ENCODE data around the gene MSL1.
A peak's percentile ranks its signal among the peaks of the same experiment; 100 is the strongest.

MSL1 gene, protein sequence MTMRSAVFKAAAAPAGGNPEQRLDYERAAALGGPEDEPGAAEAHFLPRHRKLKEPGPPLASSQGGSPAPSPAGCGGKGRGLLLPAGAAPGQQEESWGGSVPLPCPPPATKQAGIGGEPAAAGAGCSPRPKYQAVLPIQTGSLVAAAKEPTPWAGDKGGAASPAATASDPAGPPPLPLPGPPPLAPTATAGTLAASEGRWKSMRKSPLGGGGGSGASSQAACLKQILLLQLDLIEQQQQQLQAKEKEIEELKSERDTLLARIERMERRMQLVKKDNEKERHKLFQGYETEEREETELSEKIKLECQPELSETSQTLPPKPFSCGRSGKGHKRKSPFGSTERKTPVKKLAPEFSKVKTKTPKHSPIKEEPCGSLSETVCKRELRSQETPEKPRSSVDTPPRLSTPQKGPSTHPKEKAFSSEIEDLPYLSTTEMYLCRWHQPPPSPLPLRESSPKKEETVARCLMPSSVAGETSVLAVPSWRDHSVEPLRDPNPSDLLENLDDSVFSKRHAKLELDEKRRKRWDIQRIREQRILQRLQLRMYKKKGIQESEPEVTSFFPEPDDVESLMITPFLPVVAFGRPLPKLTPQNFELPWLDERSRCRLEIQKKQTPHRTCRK

DNA sequence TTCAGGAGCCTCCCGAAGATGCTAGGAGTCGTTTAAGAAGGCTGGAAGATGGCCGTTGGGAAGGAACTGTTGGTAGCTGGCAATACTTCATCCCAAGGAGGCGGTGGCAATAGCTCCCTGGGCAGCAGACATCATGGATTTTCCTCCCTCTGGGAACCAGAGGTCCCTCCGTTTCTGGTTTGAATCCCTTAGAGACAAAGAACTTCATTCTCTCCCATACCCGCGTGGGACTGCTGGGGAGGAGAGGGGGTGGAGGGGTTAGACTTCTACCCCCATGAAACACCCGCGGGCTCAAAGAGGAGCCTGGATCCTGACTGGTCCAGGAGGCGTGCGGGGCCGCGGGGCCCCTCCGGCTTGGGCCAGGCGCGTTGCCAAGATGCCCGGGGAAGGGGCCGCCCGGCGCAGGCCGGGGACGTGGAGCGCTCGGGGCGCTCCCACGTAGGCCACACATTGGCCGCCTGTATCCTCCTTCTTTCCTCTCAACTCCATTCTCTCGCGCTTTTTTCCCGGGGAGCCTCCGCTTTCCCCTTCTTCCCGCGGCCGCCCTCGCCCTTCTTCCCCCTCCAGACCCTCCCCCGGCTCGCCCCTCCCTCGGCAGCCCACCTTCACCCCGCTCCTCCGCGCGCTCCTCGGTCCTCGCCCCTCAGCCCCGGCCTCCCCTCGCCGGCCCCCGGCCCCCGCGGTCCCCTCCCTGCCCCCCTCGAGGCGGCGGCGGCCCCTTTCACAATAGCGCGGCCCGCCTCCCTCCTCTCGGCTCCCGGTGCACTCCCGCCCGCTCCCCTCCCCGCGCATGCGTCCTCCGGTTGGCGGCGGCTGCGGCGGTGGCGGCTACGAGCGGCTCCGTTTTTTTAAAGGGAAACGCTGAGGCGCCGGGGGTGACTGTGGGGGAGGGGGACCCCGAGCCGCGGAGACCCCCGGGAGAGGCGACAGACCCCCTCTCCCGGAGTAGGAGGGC, at the start of gene MSL1:
TSS of gene MSL1 (plus strand) at position 791 of the 955 bp plus-strand sequence. CDS start 642 bp downstream, outside the sequence.
- DNase-seq (ENCODE audit: low spot score in 2 of 2) (peak; percentile 84 to 93), ATAC-seq (peak; percentile 79)
- H3K9me3 Mint-ChIP-seq, result no peaks in the 10 kb centered on the region
- peaks cover 34% of the 10 kb centered on the region for H3K36me3 Mint-ChIP-seq
- H3K4me3 Mint-ChIP-seq, result peak within 1 kb of the TSS; percentile 98
- peak within 1 kb of the TSS; percentile 94 for H3K27ac Mint-ChIP-seq
- peaks cover 45% of the 10 kb centered on the region for H3K4me1 Mint-ChIP-seq

DNA sequence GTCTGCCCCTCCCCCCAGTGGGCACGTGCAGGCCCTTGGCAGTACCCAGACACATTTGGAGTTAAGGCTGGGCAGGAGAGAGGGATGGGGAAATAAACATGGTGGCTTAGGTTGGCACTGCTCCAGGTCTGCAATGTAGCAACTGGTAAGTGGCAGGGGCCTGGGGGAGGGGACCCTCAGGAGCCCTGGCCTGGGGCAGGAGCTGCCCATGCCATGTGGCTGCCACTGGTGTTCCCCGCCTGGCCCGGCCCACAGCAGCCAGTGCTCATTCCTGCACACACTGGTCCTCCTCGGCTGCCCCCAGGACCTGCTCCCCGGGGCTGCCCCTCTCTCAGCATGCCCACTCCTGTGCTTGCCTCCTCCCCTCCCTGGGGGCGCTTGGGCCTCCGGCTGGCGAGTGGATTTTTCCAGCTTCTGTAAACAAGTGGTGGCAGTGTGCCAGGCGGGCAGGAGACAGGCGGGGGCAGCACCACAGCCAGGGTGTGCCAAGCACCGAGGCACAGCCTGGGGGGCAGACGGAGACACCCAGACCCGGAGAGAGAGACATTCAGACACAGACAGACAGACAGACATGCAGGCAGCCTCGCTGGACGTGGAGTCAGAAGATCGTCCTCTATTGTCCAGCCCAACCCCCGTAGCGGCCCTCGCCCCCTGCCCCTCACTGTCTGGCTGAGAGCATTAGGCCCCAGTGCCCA, 49.6 kb upstream of the MSL1 start:
- no peaks in the 10 kb centered on the region for H3K9me3 Mint-ChIP-seq
- no peak for ATAC-seq
- H3K27ac Mint-ChIP-seq, result peak overlapping the region; percentile 95
- no peak overlapping the region for H3K4me3 Mint-ChIP-seq
- peaks cover 10% of the 10 kb centered on the region for H3K36me3 Mint-ChIP-seq
- DNase-seq (ENCODE audit: low spot score in 2 of 2), result no peak
- H3K4me1 Mint-ChIP-seq, result peaks cover 85% of the 10 kb centered on the region

DNA sequence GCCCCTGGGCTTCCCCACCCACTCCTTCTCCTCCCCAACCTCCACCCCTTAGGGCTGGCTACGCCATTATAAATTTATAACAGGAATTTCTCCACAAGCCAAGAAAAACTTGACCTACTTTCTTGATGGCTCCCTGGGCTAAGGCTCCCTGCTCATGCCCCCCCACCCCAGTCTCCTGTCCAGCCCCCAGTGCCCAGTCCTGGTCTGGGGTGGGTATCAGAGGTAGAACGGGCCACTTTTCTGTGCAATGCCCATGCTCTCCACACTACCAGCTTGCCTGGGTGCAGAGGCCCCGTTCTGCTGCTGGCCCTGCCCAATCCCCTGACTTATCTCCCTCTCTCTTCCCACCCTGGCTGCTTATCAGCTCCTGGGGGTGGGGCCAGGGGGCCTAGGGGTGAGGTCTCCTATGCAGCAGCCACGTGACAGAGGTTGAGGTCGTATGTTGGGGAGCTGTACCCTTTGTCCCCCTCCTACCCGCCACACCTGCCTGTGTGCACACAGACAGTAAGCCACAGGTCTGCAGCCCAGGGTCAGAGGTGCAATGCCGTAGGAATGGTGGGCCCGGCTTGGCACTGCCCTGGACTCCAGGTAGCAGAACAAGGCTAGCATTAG, 48.9 kb upstream of the MSL1 start:
- H3K4me3 Mint-ChIP-seq, result no peak overlapping the region
- H3K9me3 Mint-ChIP-seq, result no peaks in the 10 kb centered on the region
- peaks cover 78% of the 10 kb centered on the region for H3K4me1 Mint-ChIP-seq
- peak overlapping the region; percentile 54 for H3K27ac Mint-ChIP-seq
- H3K36me3 Mint-ChIP-seq, result peaks cover 10% of the 10 kb centered on the region
- no peak for ATAC-seq
- no peak for DNase-seq (ENCODE audit: low spot score in 2 of 2)

DNA sequence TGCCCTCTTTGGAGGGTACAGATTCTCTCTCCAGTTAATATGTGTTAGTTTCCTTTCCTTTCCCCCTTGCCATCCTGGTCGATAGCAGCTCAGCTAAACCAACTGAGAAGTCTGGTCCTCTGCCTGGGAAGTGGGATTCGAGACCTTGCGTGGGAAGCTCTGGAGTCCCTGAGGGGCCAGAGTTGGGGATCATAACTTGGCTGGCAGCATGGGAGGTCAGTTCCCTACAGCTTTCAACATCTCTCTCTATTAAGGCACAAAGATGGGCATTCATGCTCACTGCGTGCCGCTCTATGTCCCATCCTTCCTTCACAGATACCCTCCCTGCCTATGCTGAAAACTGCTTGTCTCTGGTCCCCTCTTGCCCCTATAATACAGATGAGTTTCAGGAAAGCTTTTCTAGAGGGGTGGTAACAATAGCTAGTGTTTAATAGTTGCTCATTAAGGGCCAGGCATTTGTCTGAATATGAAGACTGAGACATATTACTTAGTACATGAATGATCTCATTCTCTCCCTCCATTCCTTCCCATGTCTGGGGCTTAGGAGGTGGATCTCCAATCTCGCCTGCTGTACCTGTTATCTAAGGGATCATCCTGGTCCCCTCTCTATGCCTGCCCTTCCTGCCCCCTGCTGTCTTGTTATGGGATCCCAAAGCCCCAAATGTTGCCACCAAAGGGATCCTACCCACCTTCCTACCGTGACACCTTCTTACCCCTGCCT, 48.2 kb upstream of the MSL1 start:
- Mint-ChIP-seq H3K9me3 (no peaks in the 10 kb centered on the region), H3K4me1 (peaks cover 71% of the 10 kb centered on the region), H3K27ac (peak overlapping the region; percentile 54), H3K36me3 (peaks cover 11% of the 10 kb centered on the region), H3K4me3 (no peak overlapping the region)
- DNase-seq (ENCODE audit: low spot score in 2 of 2) (no peak), ATAC-seq (no peak)

DNA sequence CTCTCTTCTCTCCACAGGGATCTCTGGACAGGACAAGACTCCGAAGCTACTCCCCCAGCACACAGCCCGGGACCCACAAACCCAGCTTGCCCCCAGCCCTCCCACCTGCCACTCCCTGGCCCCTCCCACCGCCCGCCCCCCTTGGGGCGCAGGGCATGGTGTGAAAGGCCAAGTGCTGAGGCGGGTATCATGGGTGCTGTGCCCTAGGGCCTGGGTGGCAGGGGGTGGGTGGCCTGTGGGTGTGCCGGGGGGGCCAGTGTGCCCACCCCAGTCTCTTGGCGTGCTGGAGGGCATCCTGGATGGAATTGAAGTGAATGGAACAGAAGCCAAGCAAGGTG, 47.6 kb upstream of the MSL1 start:
- Mint-ChIP-seq H3K36me3 (peaks cover 12% of the 10 kb centered on the region), H3K4me3 (no peak overlapping the region), H3K4me1 (peaks cover 65% of the 10 kb centered on the region), H3K27ac (peak overlapping the region; percentile 54), H3K9me3 (no peaks in the 10 kb centered on the region)
- DNase-seq (ENCODE audit: low spot score in 2 of 2) (no peak), ATAC-seq (no peak)

DNA sequence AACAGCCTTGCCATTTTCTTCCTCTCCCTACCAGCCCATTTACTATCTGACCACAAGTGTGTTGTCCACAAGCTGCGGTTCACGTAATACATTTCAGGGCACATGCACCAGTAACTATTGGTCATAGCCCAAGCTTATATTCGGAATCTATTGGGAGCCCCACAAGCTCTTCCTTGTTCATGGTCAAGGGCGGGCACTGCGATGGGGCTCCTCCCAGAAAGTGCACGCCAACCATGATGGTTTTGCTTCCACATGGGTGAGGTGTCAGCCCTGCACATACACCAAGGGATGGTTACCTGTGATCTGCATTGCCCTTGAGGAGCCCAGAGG, 46.9 kb upstream of the MSL1 start:
- no peak for DNase-seq (ENCODE audit: low spot score in 2 of 2)
- Mint-ChIP-seq H3K27ac (peak overlapping the region; percentile 54), H3K4me3 (no peak overlapping the region), H3K4me1 (peaks cover 58% of the 10 kb centered on the region), H3K9me3 (no peaks in the 10 kb centered on the region), H3K36me3 (peaks cover 6% of the 10 kb centered on the region)
- no peak for ATAC-seq

DNA sequence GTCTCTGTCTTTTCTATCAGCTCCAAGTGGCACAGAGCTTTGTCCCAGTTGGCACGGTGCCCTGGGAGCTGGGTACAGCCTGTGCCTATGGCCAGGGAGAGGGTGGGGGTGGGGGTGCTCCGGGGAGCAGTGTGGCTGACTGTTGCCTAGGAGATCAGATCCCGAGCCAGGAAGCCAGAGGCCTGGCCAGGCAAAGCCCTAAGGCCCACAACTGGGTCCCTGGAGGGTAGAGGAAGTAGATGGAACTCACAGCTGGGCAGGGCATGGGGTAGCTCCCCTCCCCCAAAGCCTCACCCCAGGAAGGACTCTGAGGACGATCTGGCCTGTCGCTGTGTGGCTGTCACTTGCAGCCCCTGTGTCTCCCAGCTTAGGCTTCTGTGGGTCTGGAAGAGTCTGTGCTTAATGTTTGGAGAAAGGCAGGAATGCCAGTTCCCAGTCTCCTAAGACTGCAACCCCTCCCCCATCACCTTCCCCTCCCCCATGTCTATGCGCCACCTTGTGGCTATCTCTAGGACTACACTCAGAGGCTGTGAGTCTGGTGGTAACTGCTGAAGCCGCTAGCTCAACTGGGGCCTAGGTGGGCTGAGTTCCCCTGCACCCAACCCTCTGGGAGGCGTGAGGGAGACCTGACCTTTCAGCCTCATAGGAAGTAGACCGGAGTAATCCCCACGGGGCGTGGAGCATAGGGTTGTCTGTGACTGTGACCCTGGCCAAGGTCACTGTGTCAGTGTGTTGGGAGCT, 46.4 kb upstream of the MSL1 start:
- H3K4me1 Mint-ChIP-seq, result peaks cover 53% of the 10 kb centered on the region
- no peaks in the 10 kb centered on the region for H3K9me3 Mint-ChIP-seq
- H3K27ac Mint-ChIP-seq, result peak overlapping the region; percentile 77

DNA sequence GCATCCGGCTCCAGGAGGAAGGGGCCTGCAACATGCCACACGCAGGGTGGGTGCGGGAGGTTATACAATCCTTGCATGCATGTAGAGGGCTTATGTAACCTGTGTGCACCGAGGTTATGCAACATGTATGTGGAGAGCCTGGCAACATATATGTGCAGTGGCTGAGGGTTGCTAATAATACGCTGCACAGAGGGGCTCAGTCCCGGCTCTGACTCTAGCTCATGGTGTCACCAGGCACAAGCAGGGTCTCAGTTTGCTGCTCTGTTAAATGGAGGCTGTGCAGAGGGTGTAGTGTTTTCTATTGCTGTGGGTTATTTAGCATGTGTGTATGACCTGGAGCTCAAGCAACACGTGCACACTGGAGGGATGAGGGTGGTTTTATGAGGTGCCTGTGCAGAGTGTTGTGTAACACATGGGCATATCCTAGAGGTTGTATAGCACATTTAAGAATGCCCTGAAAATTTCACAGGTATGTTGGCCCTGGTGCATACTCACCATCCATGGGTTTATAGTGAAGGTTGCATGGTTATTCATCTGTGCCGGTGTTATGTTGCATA, 45.8 kb upstream of the MSL1 start:
- Mint-ChIP-seq H3K4me3 (no peak overlapping the region), H3K27ac (peak overlapping the region; percentile 77), H3K9me3 (no peaks in the 10 kb centered on the region), H3K36me3 (peaks cover 6% of the 10 kb centered on the region), H3K4me1 (peaks cover 47% of the 10 kb centered on the region)
- ATAC-seq, result no peak
- DNase-seq (ENCODE audit: low spot score in 2 of 2), result no peak

More for the DNA sequence above, 46.4 kb upstream of the MSL1 start:
- peak; percentile 66 to 86 for DNase-seq (ENCODE audit: low spot score in 2 of 2)
- peak; percentile 77 for ATAC-seq
- Mint-ChIP-seq H3K4me3 (no peak overlapping the region), H3K36me3 (peaks cover 6% of the 10 kb centered on the region)

DNA sequence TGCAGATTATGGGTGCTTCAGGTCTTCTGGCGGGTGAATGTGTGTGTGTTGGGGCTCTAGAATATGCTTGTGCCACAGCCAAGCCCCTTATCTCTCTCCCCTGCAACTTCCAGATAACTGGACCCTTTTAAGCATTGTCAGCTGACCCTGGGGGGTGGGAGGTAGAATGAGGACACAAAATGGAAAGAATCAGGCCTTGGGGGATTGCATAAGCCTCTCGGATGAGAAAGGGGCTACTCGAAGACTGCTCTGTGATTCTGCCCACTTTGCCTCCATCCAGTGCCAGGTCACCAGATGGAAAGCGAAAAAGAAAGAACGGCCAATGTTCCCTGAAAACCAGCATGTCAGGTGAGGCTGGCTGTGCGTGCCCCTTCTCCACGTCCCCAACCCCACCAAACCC, 45.2 kb upstream of the MSL1 start:
- DNase-seq (ENCODE audit: low spot score in 2 of 2) (no peak), ATAC-seq (no peak)
- peaks cover 6% of the 10 kb centered on the region for H3K36me3 Mint-ChIP-seq
- no peak overlapping the region for H3K4me3 Mint-ChIP-seq
- H3K4me1 Mint-ChIP-seq, result peaks cover 41% of the 10 kb centered on the region
- H3K27ac Mint-ChIP-seq, result no peak overlapping the region
- H3K9me3 Mint-ChIP-seq, result no peaks in the 10 kb centered on the region

DNA sequence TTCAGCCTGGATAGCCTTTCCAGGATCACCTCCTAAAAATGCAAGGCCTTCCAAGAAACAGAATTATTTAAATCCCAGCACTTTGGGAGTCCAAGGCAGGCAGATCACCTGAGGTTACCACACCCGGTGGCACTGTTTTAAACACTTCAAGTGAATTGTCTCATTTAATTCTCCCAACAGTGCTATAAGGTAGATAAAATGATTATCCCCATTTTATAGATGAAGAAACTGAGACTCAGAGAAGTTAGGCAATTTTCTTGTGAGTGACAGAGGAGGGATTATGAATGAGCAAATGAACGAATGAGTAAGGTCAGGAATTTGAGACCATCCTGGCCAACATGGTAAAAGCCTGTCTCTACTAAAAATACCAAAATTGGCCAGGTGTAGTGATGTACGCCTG, 42.2 kb upstream of the MSL1 start:
- Mint-ChIP-seq H3K36me3 (peaks cover 15% of the 10 kb centered on the region), H3K4me3 (no peak overlapping the region), H3K27ac (peak overlapping the region; percentile 88), H3K9me3 (no peaks in the 10 kb centered on the region), H3K4me1 (peaks cover 27% of the 10 kb centered on the region)
- DNase-seq (ENCODE audit: low spot score in 2 of 2) (no peak), ATAC-seq (no peak)

DNA sequence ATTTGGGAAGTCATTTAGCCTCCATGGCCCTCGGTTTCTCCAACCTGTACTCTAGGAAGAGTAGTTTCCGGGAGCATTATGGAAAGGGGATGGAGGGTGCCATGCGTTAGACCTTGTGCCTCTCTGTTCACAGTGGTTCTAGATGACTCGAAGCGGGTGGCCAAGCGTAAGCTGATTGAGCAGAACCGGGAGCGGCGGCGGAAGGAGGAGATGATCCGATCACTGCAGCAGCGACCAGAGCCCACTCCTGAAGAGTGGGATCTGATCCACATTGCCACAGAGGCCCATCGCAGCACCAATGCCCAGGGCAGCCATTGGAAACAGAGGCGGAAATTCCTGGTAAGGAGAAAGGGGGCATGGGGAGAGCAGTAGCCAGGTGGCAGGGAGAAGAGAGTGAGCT, 37.3 kb upstream of the MSL1 start:
- peaks cover 58% of the 10 kb centered on the region for H3K36me3 Mint-ChIP-seq
- no peak for ATAC-seq
- H3K27ac Mint-ChIP-seq, result peak overlapping the region; percentile 46
- no peak for DNase-seq (ENCODE audit: low spot score in 2 of 2)
- no peak overlapping the region for H3K4me3 Mint-ChIP-seq
- peaks cover 13% of the 10 kb centered on the region for H3K4me1 Mint-ChIP-seq
- H3K9me3 Mint-ChIP-seq, result no peaks in the 10 kb centered on the region

DNA sequence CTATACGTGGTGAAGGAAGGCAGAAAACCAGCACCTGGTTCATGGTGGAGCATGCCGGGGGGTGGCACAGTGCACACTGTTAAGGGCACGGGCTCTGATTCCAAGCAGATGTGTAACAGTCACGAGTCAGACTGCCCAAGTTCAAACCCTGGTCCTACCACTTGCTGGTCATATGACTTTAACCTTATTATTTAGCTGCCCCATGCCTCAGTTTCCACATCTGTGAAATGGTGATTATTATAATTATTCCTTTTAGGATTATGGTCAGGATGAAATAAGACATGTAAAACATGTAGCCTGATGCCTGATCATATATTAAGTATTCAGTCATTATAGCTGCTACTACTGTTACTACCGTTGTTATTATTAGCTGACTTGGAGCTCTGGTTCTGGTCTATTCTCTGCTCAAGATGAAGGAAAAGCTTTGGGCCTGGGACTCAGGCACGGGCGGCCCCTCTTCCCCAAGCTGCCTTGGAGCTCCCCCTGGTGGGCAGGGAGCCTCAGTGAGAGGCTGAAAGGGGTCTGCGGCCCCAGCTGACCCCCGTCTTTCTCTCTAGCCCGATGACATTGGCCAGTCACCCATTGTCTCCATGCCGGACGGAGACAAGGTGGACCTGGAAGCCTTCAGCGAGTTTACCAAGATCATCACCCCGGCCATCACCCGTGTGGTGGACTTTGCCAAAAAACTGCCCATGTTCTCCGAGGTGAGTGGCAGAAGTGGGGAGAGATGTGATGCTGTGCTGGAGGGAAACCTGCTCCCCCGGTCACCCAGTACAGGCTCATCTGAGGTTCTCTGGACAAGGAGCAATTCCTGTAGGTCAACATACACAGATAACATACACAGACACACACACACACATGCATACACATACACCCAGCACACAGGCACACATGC, 35.4 kb upstream of the MSL1 start:
- H3K4me3 Mint-ChIP-seq, result no peak overlapping the region
- peaks cover 16% of the 10 kb centered on the region for H3K4me1 Mint-ChIP-seq
- no peak for DNase-seq (ENCODE audit: low spot score in 2 of 2)
- peak overlapping the region; percentile 69 for H3K27ac Mint-ChIP-seq
- peaks cover 72% of the 10 kb centered on the region for H3K36me3 Mint-ChIP-seq
- ATAC-seq, result peak; percentile 65
- H3K9me3 Mint-ChIP-seq, result no peaks in the 10 kb centered on the region
